Kidney glomerular epithelial cell (primary cell): ENCODE data around the gene GALNTL6.

Experiments
- DNase-seq: peaks from one replicate; lab custom pipeline; 2025; lab: John Stamatoyannopoulos, UW

The GALNTL6 gene

DNA sequence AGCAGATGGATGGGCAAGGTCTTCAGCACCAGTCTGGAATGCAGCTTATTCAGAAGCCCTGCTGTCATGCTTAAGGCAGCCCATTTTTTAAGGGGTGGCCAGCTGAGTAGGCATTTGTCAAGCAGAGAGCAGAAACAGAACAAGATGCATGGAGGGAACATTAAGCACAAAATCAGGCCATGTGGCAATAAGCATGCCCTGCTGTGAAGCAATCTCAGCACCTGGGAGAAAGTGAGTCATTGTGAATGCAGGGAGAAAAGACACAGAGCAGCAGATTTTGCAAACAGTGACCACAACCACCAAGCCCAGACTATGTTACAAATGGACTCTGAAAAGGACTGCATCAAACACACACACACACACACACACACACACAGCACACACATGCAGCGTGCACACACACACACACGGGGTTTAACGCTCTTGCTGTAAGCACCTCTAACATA lies 1261.3 kb downstream of the GALNTL6 start:
- peak; percentile 88 for DNase-seq

DNA sequence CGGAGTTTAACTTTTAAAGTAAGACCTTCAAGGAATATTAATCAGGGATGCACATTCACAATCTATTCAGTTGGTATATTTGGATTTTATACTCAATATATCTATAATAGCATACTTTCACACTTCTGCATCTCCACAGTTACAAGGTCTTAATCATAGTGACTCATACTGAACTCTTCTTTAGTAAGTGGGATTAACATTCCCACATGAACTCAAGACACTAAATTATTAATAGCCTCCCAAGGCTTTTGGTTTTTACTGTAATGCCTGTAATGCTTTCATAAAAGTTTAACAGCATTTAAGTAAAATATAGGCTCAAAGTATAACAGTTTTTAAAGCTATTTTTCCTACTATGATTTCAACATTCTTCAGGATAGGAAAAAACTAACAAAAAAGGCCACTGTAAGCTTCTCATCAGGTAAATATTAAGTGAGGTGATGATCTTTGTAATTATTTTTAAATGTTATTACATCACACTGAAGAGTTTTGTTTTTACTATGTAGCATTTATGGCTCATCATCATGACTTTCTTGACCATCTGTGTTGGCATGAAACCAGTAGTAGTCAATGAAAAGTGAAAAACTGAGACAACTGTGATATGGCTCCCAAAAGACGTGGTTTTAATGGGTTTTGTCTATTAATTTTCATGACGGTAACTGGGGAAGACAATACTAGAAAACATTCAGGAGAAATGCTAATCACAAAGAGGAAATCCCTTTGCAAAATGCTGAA lies 1263.9 kb downstream of the GALNTL6 start:
- peak; percentile 79 for DNase-seq

- DNase-seq: no peak
Observed at GRCh38 chr4:173088144-173088543, 1274.9 kb downstream of the GALNTL6 start.
